Pancreas (tissue), 10 donors: ENCODE measurements around the gene SHROOM1. TPM values are rescaled to one million over a fixed set of nuclear protein-coding genes. Genes with fewer than 3 reads are reported as not detected.
A peak's percentile ranks its signal among the peaks of the same experiment; 100 is the strongest.

ENCODE experiments used
- ATAC-seq, 4 donors: fragments of 200-7000 bp; cut with Tn5 transposase; one replicate each; pipeline versions ENCODE4 v1.8.0 to v1.9.1; 2020; ENCODE audit warnings: mild to moderate bottlenecking in 4 of 4, moderate library complexity in 4 of 4
- DNase-seq, 6 donors: peaks; one replicate each; pipeline ENCODE4 v3.0.0-alpha.2; 2020
- FAIRE-seq: peaks from 2 replicates; lab custom pipeline; 2012; peaks lifted over from hg19 to GRCh38; lab: Jason Lieb, UNC
- H3K27ac ChIP-seq, 4 donors: fragments of 200-600 bp; sonication (generic); 1 replicate in 3 of 4; 2 replicates in 1 of 4; pipeline versions ENCODE4 v1.5.0 to v1.8.0; 2020
- H3K27me3 ChIP-seq, 4 donors: fragments of 200-600 bp; one replicate each; pipeline ENCODE4 v1.8.0; 2021
- H3K36me3 ChIP-seq, 3 donors: fragments of 200-600 bp; sonication (generic) in 1 of 3; one replicate each; pipeline versions ENCODE4 v1.5.0 to v1.8.0; 2020 to 2021
- H3K4me1 ChIP-seq, 3 donors: fragments of 200-600 bp; one replicate each; pipeline ENCODE4 v1.8.0; 2021
- H3K4me3 ChIP-seq, 4 donors: fragments of 200-600 bp; sonication (generic) in 2 of 4; one replicate each; pipeline versions ENCODE4 v1.5.0 to v1.8.0; 2020 to 2021
- H3K9me3 ChIP-seq, 4 donors: fragments of 200-600 bp; one replicate each; pipeline ENCODE4 v1.8.0; 2021
- CTCF ChIP-seq, 4 donors: fragments of 200-600 bp; sonication (generic) in 3 of 4; IDR thresholded peaks; one replicate each; pipeline versions ENCODE4 v1.5.0 to v1.8.0; 2021; ENCODE audit warnings: antibody characterized with exemption in 4 of 4
- WGBS, 2 donors: extraction: QIAGEN DNeasy Blood & Tissue Kit; methylation state at CpG; one replicate each; pipeline ENCODE4 v1.1.7; 2013; 5-methylcytosine and 5-hydroxymethylcytosine counted together
- intact Hi-C, 3 donors: fragments of 100-400 bp; cut with DNase I; formaldehyde crosslinking; loops; one replicate each; pipeline versions ENCODE4 v1.11.1 to v1.14.2; 2022
- polyA plus RNA-seq, 2 donors: library from polyadenylated mRNA; stranded (reverse); fragments of 200-250 nt; gene quantifications; one replicate each; pipeline ENCODE4 v1.2.3, GENCODE V29; 2013
- total RNA-seq, 6 donors: library from RNA; stranded (reverse); fragmentation: NEBNext Ultra II Directional in 4 of 6; extraction: Animal tissue kit (Norgen Biotek cat#: 25700) in 4 of 6; gene quantifications; one replicate each; pipeline versions ENCODE4 v1.2.1 to v1.2.4, GENCODE V29; 2021 to 2023
- donor health status: healthy with polysubstance abuse.
- donor health status: DM: no; HTN: no; CAD: no; lungs with moderate emphysema.
- donor health status: DM: no; HTN: no; CAD: no.
- donor health status: control.
- donor health status: control.
- donor health status: Bipolar disorder and iron deficiency.
- donor health status: DM: yes; HTN: yes; CAD: no.
- donor health status: DM: no; HTN: no; CAD: no.
- donor health status: DM: no; HTN: no; CAD: no.
- donor health status: DM: yes; HTN: yes; CAD: no.

SHROOM1 gene
- total and polyA plus RNA-seq, 8 donors: 10.7 to 62.0 (median 12.1) TPM

GRCh38 chr5:132838516-132839282 is 8.3 kb upstream of the SHROOM1 start:
- WGBS, 2 donors: 46 to 62% methylated on average over 3 of the region's 3 CpGs
- peak overlapping the region in 1 of 4 donors; percentile 71 for H3K27ac ChIP-seq
- no peak for FAIRE-seq

GRCh38 chr5:132837868-132838267 is 7.4 kb upstream of the SHROOM1 start:
- no peak for TF ChIP-seq CTCF (IDR thresholded peaks at IDR 0.05)
- FAIRE-seq (no peak), DNase-seq (peak in 1 of 6 donors; percentile 56), ATAC-seq (peak in 3 of 4 donors; percentile 85 to 91 (median 88))
- WGBS, 2 donors: 43 to 50% methylated on average over 2 of the region's 2 CpGs
- H3K27me3 ChIP-seq: no peaks in the 10 kb centered on the region
- no peak overlapping the region for H3K4me3 ChIP-seq
- intact Hi-C loops: no loop called here
- H3K36me3 ChIP-seq: no peaks in the 10 kb centered on the region
- H3K27ac ChIP-seq: peak overlapping the region in 2 of 4 donors; percentile 0 to 71
- H3K4me1 ChIP-seq: no peaks in the 10 kb centered on the region
- no peaks in the 10 kb centered on the region for H3K9me3 ChIP-seq

More at GRCh38 chr5:132838516-132839282, 8.3 kb upstream of the SHROOM1 start:
- no peaks in the 10 kb centered on the region for H3K27me3 ChIP-seq
- ATAC-seq (peak in 1 of 4 donors; percentile 3), DNase-seq (no peak)
- H3K4me3 ChIP-seq: no peak overlapping the region
- no peak for TF ChIP-seq CTCF (IDR thresholded peaks at IDR 0.05)
- no peaks in the 10 kb centered on the region for H3K4me1 ChIP-seq
- intact Hi-C loops: no loop called here
- H3K36me3 ChIP-seq: no peaks in the 10 kb centered on the region
- H3K9me3 ChIP-seq: no peaks in the 10 kb centered on the region

- no peaks in the 10 kb centered on the region for H3K36me3 ChIP-seq
- no peak for TF ChIP-seq CTCF (IDR thresholded peaks at IDR 0.05)
- no peak overlapping the region for H3K27ac ChIP-seq
- H3K27me3 ChIP-seq: no peaks in the 10 kb centered on the region
- FAIRE-seq (no peak), DNase-seq (no peak), ATAC-seq (no peak)
- no peaks in the 10 kb centered on the region for H3K9me3 ChIP-seq
- no peak overlapping the region for H3K4me3 ChIP-seq
- intact Hi-C loops: no loop called here
- 90 to 96% methylated on average over 1 of the region's 1 CpG for WGBS, 2 donors
- no peaks in the 10 kb centered on the region for H3K4me1 ChIP-seq
Measured at GRCh38 chr5:132836852-132837251, 6.4 kb upstream of the SHROOM1 start.

- intact Hi-C loops: no loop called here
- no peak for DNase-seq
- no peaks in the 10 kb centered on the region for H3K9me3 ChIP-seq
- no peaks in the 10 kb centered on the region for H3K27me3 ChIP-seq
- no peak overlapping the region for H3K4me3 ChIP-seq
- no peak for FAIRE-seq
- no peaks in the 10 kb centered on the region for H3K4me1 ChIP-seq
- TF ChIP-seq CTCF (IDR thresholded peaks at IDR 0.05): no peak
- H3K27ac ChIP-seq: no peak overlapping the region
- H3K36me3 ChIP-seq: no peaks in the 10 kb centered on the region
- no peak for ATAC-seq
- WGBS, 2 donors: 97 to 98% methylated on average over 3 of the region's 3 CpGs
Measured at GRCh38 chr5:132834057-132834456, 3.6 kb upstream of the SHROOM1 start.

GRCh38 chr5:132832612-132833011 is 2.2 kb upstream of the SHROOM1 start:
- no peaks in the 10 kb centered on the region for H3K36me3 ChIP-seq
- no peaks in the 10 kb centered on the region for H3K27me3 ChIP-seq
- H3K4me1 ChIP-seq: no peaks in the 10 kb centered on the region
- no peak overlapping the region for H3K27ac ChIP-seq
- WGBS, 2 donors: 84 to 85% methylated on average over 5 of the region's 5 CpGs
- FAIRE-seq: no peak
- no peak for DNase-seq
- H3K9me3 ChIP-seq: no peaks in the 10 kb centered on the region
- TF ChIP-seq CTCF (IDR thresholded peaks at IDR 0.05): no peak
- intact Hi-C loops: no loop called here
- ATAC-seq: no peak
- no peak overlapping the region for H3K4me3 ChIP-seq
